GM18517 (cell line): ENCODE data around the gene TYW1B.
A peak's percentile ranks its signal among the peaks of the same experiment; 100 is the strongest.
"Not testable (repeated sequence)": the region's sequence is repeated elsewhere in the genome, so short reads cannot be mapped to it uniquely, and the experiment has no call there.

Experiments used
- ATAC-seq: cut with Tn5 transposase; IDR thresholded peaks from one replicate; pipeline ENCODE4 v1.9.1; 2021; ENCODE audit warnings: mild to moderate bottlenecking, moderate library complexity; ENCODE audit not compliant: unreplicated experiment

The TYW1B gene

GRCh38 chr7:72827839-72828591 is at the start of gene TYW1B:
Gene TYW1B, minus strand, starts transcription at chr7:72828200. Its CDS starts 125 bp downstream, at chr7:72828075.
- peak; percentile 80 for ATAC-seq

- not testable (repeated sequence) for ATAC-seq
Observed at GRCh38 chr7:72867591-72867990, 39.6 kb upstream of the TYW1B start.

GRCh38 chr7:72858846-72859400 is 30.9 kb upstream of the TYW1B start:
- ATAC-seq: not testable (repeated sequence)

- ATAC-seq: not testable (repeated sequence)
Observed at GRCh38 chr7:72857925-72858324, 29.9 kb upstream of the TYW1B start.

- ATAC-seq: not testable (repeated sequence)
Observed at GRCh38 chr7:72855261-72855660, 27.3 kb upstream of the TYW1B start.

GRCh38 chr7:72852937-72853336 is 24.9 kb upstream of the TYW1B start:
- not testable (repeated sequence) for ATAC-seq

GRCh38 chr7:72850746-72851145 is 22.7 kb upstream of the TYW1B start:
- ATAC-seq: not testable (repeated sequence)

GRCh38 chr7:72844146-72844545 is 16.1 kb upstream of the TYW1B start:
- ATAC-seq: not testable (repeated sequence)

- ATAC-seq: not testable (repeated sequence)
Observed at GRCh38 chr7:72843166-72843565, 15.2 kb upstream of the TYW1B start.

GRCh38 chr7:72840966-72841511 is 13.0 kb upstream of the TYW1B start:
- ATAC-seq: not testable (repeated sequence)

- not testable (repeated sequence) for ATAC-seq
Observed at GRCh38 chr7:72838315-72838714, 10.3 kb upstream of the TYW1B start.

- ATAC-seq: not testable (repeated sequence)
Observed at GRCh38 chr7:72837291-72837690, 9.3 kb upstream of the TYW1B start.

- ATAC-seq: not testable (repeated sequence)
Observed at GRCh38 chr7:72830567-72830966, 2.6 kb upstream of the TYW1B start.

- peak; percentile 29 for ATAC-seq
Observed at GRCh38 chr7:72829687-72830354, 1.8 kb upstream of the TYW1B start.

GRCh38 chr7:72829291-72829686 is 1.3 kb upstream of the TYW1B start:
- peak; percentile 67 for ATAC-seq

- not testable (repeated sequence) for ATAC-seq
Observed at GRCh38 chr7:72823765-72824732, 4.0 kb downstream of the TYW1B start.

GRCh38 chr7:72822497-72822896 is 5.5 kb downstream of the TYW1B start:
- not testable (repeated sequence) for ATAC-seq

GRCh38 chr7:72818663-72819361 is 9.2 kb downstream of the TYW1B start:
- ATAC-seq: not testable (repeated sequence)

GRCh38 chr7:72817661-72818060 is 10.3 kb downstream of the TYW1B start:
- not testable (repeated sequence) for ATAC-seq
